PFSK-1 (cell line): ENCODE measurements around the gene C3orf33.

ENCODE experiments used
- FOXP2 ChIP-seq: optimal IDR thresholded peaks from 2 replicates; pipeline ENCODE3; 2011; ENCODE audit warnings: borderline replicate concordance, control low read depth, inconsistent platforms; ENCODE audit not compliant: insufficient read depth; ENCODE audit errors: extremely low read length, extremely low read depth
- POLR2AphosphoS5 ChIP-seq: IDR thresholded peaks from 2 replicates; pipeline ENCODE4 v1.6.1; 2012; ENCODE audit warnings: low read depth, mild to moderate bottlenecking, control low read depth, low read length, moderate library complexity
- REST ChIP-seq, 2 experiments: IDR thresholded peaks; 2 replicates each; pipeline versions ENCODE4 v1.6.1 to v1.8.0; 2011 to 2012; ENCODE audit warnings: low read depth in 2 of 2, low read length in 2 of 2, control low read depth in 1 of 2, inconsistent platforms in 1 of 2, mild to moderate bottlenecking in 1 of 2, moderate library complexity in 1 of 2; ENCODE audit not compliant: insufficient read depth in 1 of 2
- SIN3A ChIP-seq: IDR thresholded peaks from 2 replicates; pipeline ENCODE4 v1.6.1; 2012; ENCODE audit warnings: mild to moderate bottlenecking, low read length, moderate library complexity, borderline replicate concordance; ENCODE audit not compliant: insufficient read depth
- TAF1 ChIP-seq: IDR thresholded peaks from 2 replicates; pipeline ENCODE4 v1.6.1; 2012; ENCODE audit warnings: low read length, control low read depth, borderline replicate concordance; ENCODE audit not compliant: insufficient read depth

C3orf33 gene

GRCh38 chr3:155815030-155815545 is 9.0 kb upstream of the C3orf33 start:
- TF ChIP-seq POLR2AphosphoS5, result no peak
- TF ChIP-seq TAF1, result no peak
- no peak for TF ChIP-seq FOXP2
- TF ChIP-seq REST (IDR thresholded peaks at IDR 0.05; ENCODE audit: insufficient read depth in 1 of 2, low read depth in 2 of 2, low read length in 2 of 2), result no peak
- TF ChIP-seq SIN3A, result no peak

GRCh38 chr3:155809181-155809580 is 3.1 kb upstream of the C3orf33 start:
- no peak for TF ChIP-seq POLR2AphosphoS5
- TF ChIP-seq FOXP2, result no peak
- TF ChIP-seq TAF1, result no peak
- no peak for TF ChIP-seq SIN3A
- TF ChIP-seq REST (IDR thresholded peaks at IDR 0.05; ENCODE audit: insufficient read depth in 1 of 2, low read depth in 2 of 2, low read length in 2 of 2), result no peak

- TF ChIP-seq TAF1, result no peak
- TF ChIP-seq POLR2AphosphoS5, result no peak
- TF ChIP-seq REST (IDR thresholded peaks at IDR 0.05; ENCODE audit: insufficient read depth in 1 of 2, low read depth in 2 of 2, low read length in 2 of 2), result no peak
- no peak for TF ChIP-seq SIN3A
- no peak for TF ChIP-seq FOXP2
Measured at GRCh38 chr3:155807823-155808222, 1.7 kb upstream of the C3orf33 start.

GRCh38 chr3:155805204-155805801 is 775 bp downstream of the C3orf33 start:
- TF ChIP-seq TAF1, result no peak
- no peak for TF ChIP-seq POLR2AphosphoS5
- no peak for TF ChIP-seq FOXP2
- no peak for TF ChIP-seq SIN3A
- TF ChIP-seq REST (IDR thresholded peaks at IDR 0.05; ENCODE audit: insufficient read depth in 1 of 2, low read depth in 2 of 2, low read length in 2 of 2), result no peak

GRCh38 chr3:155804323-155804722 is 1.8 kb downstream of the C3orf33 start:
- TF ChIP-seq SIN3A (no peak), REST (IDR thresholded peaks at IDR 0.05; ENCODE audit: insufficient read depth in 1 of 2, low read depth in 2 of 2, low read length in 2 of 2) (no peak), FOXP2 (no peak), POLR2AphosphoS5 (no peak), TAF1 (no peak)
